Ishikawa (cell line): ENCODE results near the gene NTM.

Experiments
- CEBPB ChIP-seq: IDR thresholded peaks from 2 replicates; pipeline ENCODE4 v1.6.1; 2012
- CREB1 ChIP-seq: IDR thresholded peaks from 2 replicates; pipeline ENCODE4 v1.6.1; 2012; ENCODE audit warnings: low read depth
- EP300 ChIP-seq: IDR thresholded peaks from 2 replicates; pipeline ENCODE4 v1.6.1; 2012; ENCODE audit warnings: borderline replicate concordance
- FOXM1 ChIP-seq: IDR thresholded peaks from 2 replicates; pipeline ENCODE4 v1.6.1; 2012; ENCODE audit warnings: low read depth, borderline replicate concordance
- MAX ChIP-seq: IDR thresholded peaks from 2 replicates; pipeline ENCODE4 v1.6.1; 2012
- NFIC ChIP-seq: IDR thresholded peaks from 2 replicates; pipeline ENCODE4 v1.6.1; 2012
- RAD21 ChIP-seq: IDR thresholded peaks from 2 replicates; pipeline ENCODE4 v1.6.1; 2012; ENCODE audit warnings: low read depth
- REST ChIP-seq: IDR thresholded peaks from 2 replicates; pipeline ENCODE4 v1.6.1; 2012; ENCODE audit warnings: low read depth, mild to moderate bottlenecking
- TAF1 ChIP-seq: IDR thresholded peaks from 2 replicates; pipeline ENCODE4 v1.6.1; 2012; ENCODE audit warnings: low read depth, mild to moderate bottlenecking
- TCF12 ChIP-seq: IDR thresholded peaks from 2 replicates; pipeline ENCODE4 v1.6.1; 2012; ENCODE audit warnings: low read depth
- TEAD4 ChIP-seq: IDR thresholded peaks from 2 replicates; pipeline ENCODE4 v1.6.1; 2012
- YY1 ChIP-seq: IDR thresholded peaks from 2 replicates; pipeline ENCODE4 v1.6.1; 2012; ENCODE audit warnings: low read depth

GRCh38 chr11:131663405-131664200 lies 293.2 kb downstream of the NTM start:
- TF ChIP-seq RAD21 (no peak), EP300 (no peak), CEBPB (no peak), NFIC (no peak), YY1 (no peak), REST (no peak), MAX (no peak), TAF1 (no peak), TCF12 (no peak), CREB1 (no peak), FOXM1 (no peak), TEAD4 (no peak)
